H1 (cell line): ENCODE data around the gene INO80. TPM values are rescaled to one million over a fixed set of nuclear protein-coding genes. Genes with fewer than 3 reads are reported as not detected.

Source experiments
- CTCF ChIA-PET: fragments of 300-600 bp; sonication (Branson Sonifier 250); formaldehyde crosslinking; loops from one replicate; lab custom pipeline; 2021; ENCODE audit not compliant: partially characterized antibody; lab: Charles Lee
- POLR2A ChIA-PET: fragments of 300-600 bp; sonication (Branson Sonifier 250); formaldehyde crosslinking; loops from one replicate; lab custom pipeline; 2021; ENCODE audit warnings: inconsistent platforms; ENCODE audit not compliant: partially characterized antibody; lab: Charles Lee
- DNase-seq, 2 experiments: peaks; one replicate each; pipeline versions ENCODE4 v3.0.0 to v3.0.0-alpha.2; 2010 to 2022; ENCODE audit warnings: low spot score in 2 of 2, low read depth in 1 of 2, mixed read lengths in 1 of 2
- FAIRE-seq: peaks from 2 replicates; lab custom pipeline; 2011; peaks lifted over from hg19 to GRCh38; lab: Jason Lieb, UNC
- H2AFZ ChIP-seq: 2 replicates; pipeline ENCODE4 v1.8.1; 2012; ENCODE audit warnings: low read length, inconsistent platforms
- H2AK5ac ChIP-seq: 2 replicates; pipeline ENCODE4 v1.6.1; 2013; ENCODE audit warnings: low read depth, low read length
- H2BK120ac ChIP-seq: replicated peaks from 2 replicates; pipeline ENCODE3; 2013; ENCODE audit warnings: low read depth, low read length, inconsistent platforms
- H2BK12ac ChIP-seq: 2 replicates; pipeline ENCODE4 v1.6.1; 2013; ENCODE audit warnings: low read depth, low read length
- H2BK15ac ChIP-seq: 2 replicates; pipeline ENCODE4 v1.6.1; 2013; ENCODE audit warnings: low read length
- H2BK20ac ChIP-seq: 2 replicates; pipeline ENCODE4 v1.6.1; 2013; ENCODE audit warnings: low read length
- H2BK5ac ChIP-seq: 2 replicates; pipeline ENCODE4 v1.6.1; 2013; ENCODE audit warnings: low read depth, low read length
- H3K14ac ChIP-seq: 2 replicates; pipeline ENCODE4 v1.6.1; 2013; ENCODE audit warnings: inconsistent platforms; ENCODE audit not compliant: insufficient read length
- H3K18ac ChIP-seq: 2 replicates; pipeline ENCODE4 v1.6.1; 2013; ENCODE audit warnings: low read length; ENCODE audit errors: extremely low read depth
- H3K23ac ChIP-seq: 2 replicates; pipeline ENCODE4 v1.6.1; 2013; ENCODE audit warnings: inconsistent platforms; ENCODE audit not compliant: insufficient read length
- H3K23me2 ChIP-seq: 2 replicates; pipeline ENCODE4 v1.6.1; 2013; ENCODE audit warnings: low read depth, low read length
- H3K27ac ChIP-seq: 2 replicates; pipeline ENCODE4 v1.6.1; 2011; ENCODE audit warnings: low read depth, low read length, inconsistent platforms
- H3K27me3 ChIP-seq, 4 experiments: replicated peaks in 1 of 4; 1 replicate in 1 of 4; 2 replicates in 3 of 4; pipeline versions ENCODE4 v1.6.1 to v1.8.1; 2011 to 2013; ENCODE audit warnings: low read length in 3 of 4, mild to moderate bottlenecking in 3 of 4, inconsistent platforms in 2 of 4, mixed read lengths in 2 of 4, moderate library complexity in 1 of 4; ENCODE audit not compliant: control insufficient read depth in 3 of 4, insufficient read depth in 3 of 4; ENCODE audit errors: extremely low read depth in 1 of 4
- H3K36me3 ChIP-seq, 4 experiments: 2 replicates each; pipeline versions ENCODE4 v1.6.1 to v1.8.1; 2011 to 2013; ENCODE audit warnings: mild to moderate bottlenecking in 4 of 4, low read length in 3 of 4, moderate library complexity in 2 of 4, control low read depth in 1 of 4, inconsistent platforms in 1 of 4; ENCODE audit not compliant: insufficient read depth in 4 of 4, control insufficient read depth in 2 of 4
- H3K4ac ChIP-seq: replicated peaks from 2 replicates; pipeline ENCODE3; 2013; ENCODE audit warnings: low read length, low read depth, mixed read lengths, inconsistent platforms; ENCODE audit not compliant: insufficient read length
- H3K4me1 ChIP-seq, 4 experiments: replicated peaks in 1 of 4; 1 replicate in 1 of 4; 2 replicates in 3 of 4; pipeline versions ENCODE4 v1.6.1 to v1.8.1; 2011 to 2013; ENCODE audit warnings: low read length in 3 of 4, inconsistent platforms in 2 of 4, mixed read lengths in 1 of 4; ENCODE audit not compliant: insufficient read depth in 4 of 4, control insufficient read depth in 3 of 4
- H3K4me2 ChIP-seq, 2 experiments: 2 replicates each; pipeline versions ENCODE4 v1.6.1 to v1.8.1; 2011 to 2013; ENCODE audit warnings: low read depth in 2 of 2, low read length in 2 of 2, control low read depth in 1 of 2, inconsistent platforms in 1 of 2, mild to moderate bottlenecking in 1 of 2; ENCODE audit not compliant: insufficient read depth in 1 of 2
- H3K4me3 ChIP-seq, 4 experiments: fragments of 200-600, 300-600 bp in 1 of 4; sonication (generic), shearing (Covaris generic), sonication (Bioruptor Twin) in 1 of 4; 2 replicates each; pipeline versions ENCODE4 v1.5.1 to v1.8.1; 2011 to 2016; ENCODE audit warnings: low read length in 4 of 4, low read depth in 3 of 4, control low read depth in 2 of 4, inconsistent platforms in 2 of 4, mild to moderate bottlenecking in 2 of 4, mixed read lengths in 1 of 4, moderate library complexity in 1 of 4; ENCODE audit not compliant: insufficient read depth in 2 of 4; ENCODE audit errors: extremely low read depth in 1 of 4
- H3K56ac ChIP-seq: replicated peaks from 2 replicates; pipeline ENCODE3; 2013; ENCODE audit warnings: low read depth, mild to moderate bottlenecking, mixed read lengths, low read length, inconsistent platforms; ENCODE audit not compliant: insufficient read length
- H3K79me1 ChIP-seq: 2 replicates; pipeline ENCODE4 v1.6.1; 2013; ENCODE audit warnings: low read depth, low read length, control low read depth
- H3K79me2 ChIP-seq, 2 experiments: 2 replicates each; pipeline versions ENCODE4 v1.6.1 to v1.8.1; 2012 to 2013; ENCODE audit warnings: low read length in 2 of 2, mild to moderate bottlenecking in 2 of 2, inconsistent platforms in 1 of 2; ENCODE audit not compliant: insufficient read depth in 2 of 2, control insufficient read depth in 1 of 2
- H3K9ac ChIP-seq, 4 experiments: replicated peaks in 1 of 4; 1 replicate in 1 of 4; 2 replicates in 3 of 4; pipeline versions ENCODE4 v1.6.1 to v1.8.1; 2011 to 2013; ENCODE audit warnings: low read depth in 3 of 4, low read length in 3 of 4, control low read depth in 2 of 4, mild to moderate bottlenecking in 2 of 4, moderate library complexity in 2 of 4, inconsistent platforms in 1 of 4; ENCODE audit errors: extremely low read depth in 1 of 4
- H3K9me3 ChIP-seq, 2 experiments: 2 replicates each; pipeline versions ENCODE4 v1.6.1 to v1.8.1; 2012 to 2013; ENCODE audit warnings: mild to moderate bottlenecking in 2 of 2, moderate library complexity in 2 of 2, control low read depth in 1 of 2, inconsistent platforms in 1 of 2, low read depth in 1 of 2, low read length in 1 of 2, mixed read lengths in 1 of 2; ENCODE audit not compliant: insufficient read depth in 2 of 2
- H4K20me1 ChIP-seq, 2 experiments: replicated peaks in 1 of 2; 2 replicates each; pipeline versions ENCODE3 to v1.8.1; 2011 to 2013; ENCODE audit warnings: inconsistent platforms in 2 of 2, low read length in 2 of 2, mild to moderate bottlenecking in 1 of 2; ENCODE audit not compliant: insufficient read depth in 2 of 2, control insufficient read depth in 1 of 2
- H4K5ac ChIP-seq: 2 replicates; pipeline ENCODE4 v1.6.1; 2013; ENCODE audit warnings: low read length, low read depth, mixed read lengths, inconsistent platforms; ENCODE audit not compliant: insufficient read length
- H4K8ac ChIP-seq: 2 replicates; pipeline ENCODE4 v1.8.0; 2013; ENCODE audit warnings: mild to moderate bottlenecking, moderate library complexity, low read length, inconsistent platforms; ENCODE audit not compliant: insufficient read depth; ENCODE audit errors: extremely low read depth
- H4K91ac ChIP-seq: replicated peaks from 2 replicates; pipeline ENCODE3; 2013; ENCODE audit warnings: low read length, mixed read lengths, inconsistent platforms; ENCODE audit not compliant: insufficient read length
- EP300 ChIP-seq, 2 experiments: IDR thresholded peaks; 1 replicate in 1 of 2; 2 replicates in 1 of 2; pipeline ENCODE4 v1.6.1; 2011 to 2012; ENCODE audit warnings: low read depth in 2 of 2, low read length in 2 of 2, mild to moderate bottlenecking in 2 of 2, borderline replicate concordance in 1 of 2, inconsistent platforms in 1 of 2, moderate library complexity in 1 of 2
- EZH2 ChIP-seq: fragments of 200-600 bp; sonication (generic); IDR thresholded peaks from 2 replicates; pipeline ENCODE4 v1.7.1; 2012; ENCODE audit warnings: low read depth, mild to moderate bottlenecking, moderate library complexity, low read length, inconsistent platforms; ENCODE audit not compliant: severe bottlenecking
- FOSL1 ChIP-seq: IDR thresholded peaks from 2 replicates; pipeline ENCODE4 v1.6.1; 2011; ENCODE audit warnings: mild to moderate bottlenecking, low read depth, low read length, moderate library complexity; ENCODE audit not compliant: insufficient read depth
- GABPA ChIP-seq: IDR thresholded peaks from 2 replicates; pipeline ENCODE4 v1.6.1; 2011; ENCODE audit warnings: mild to moderate bottlenecking, low read length, moderate library complexity, borderline replicate concordance; ENCODE audit not compliant: insufficient read depth
- NRF1 ChIP-seq: IDR thresholded peaks from 2 replicates; pipeline ENCODE4 v1.6.1; 2011; ENCODE audit warnings: mild to moderate bottlenecking, low read depth, low read length, improper control_type of control experiment
- POLR2A ChIP-seq, 2 experiments: IDR thresholded peaks; 1 replicate in 1 of 2; 2 replicates in 1 of 2; pipeline ENCODE4 v1.6.1; 2011; ENCODE audit warnings: low read depth in 2 of 2, low read length in 2 of 2, mild to moderate bottlenecking in 2 of 2; ENCODE audit errors: control extremely low read depth in 1 of 2
- SP4 ChIP-seq: IDR thresholded peaks from 2 replicates; pipeline ENCODE4 v1.6.1; 2012; ENCODE audit warnings: low read length, inconsistent platforms
- TCF12 ChIP-seq: IDR thresholded peaks from 2 replicates; pipeline ENCODE4 v1.6.1; 2011; ENCODE audit warnings: low read depth, mild to moderate bottlenecking, low read length
- USF2 ChIP-seq: IDR thresholded peaks from 2 replicates; pipeline ENCODE4 v1.6.1; 2011; ENCODE audit warnings: low read length, improper control_type of control experiment
- ZNF274 ChIP-seq: IDR thresholded peaks from 2 replicates; pipeline ENCODE4 v1.7.0; 2012; ENCODE audit warnings: low read length, borderline replicate concordance; ENCODE audit errors: extremely low read depth
- WGBS, 2 experiments: shearing (Covaris generic) in 1 of 2; methylation state at CpG; one replicate each; pipeline versions ENCODE4 v1.1.6 to v1.1.7; 2013 to 2015; ENCODE audit warnings: low lambda C conversion rate in 2 of 2, mixed read lengths in 2 of 2, inconsistent platforms in 1 of 2, low coverage in 1 of 2, missing lambda C conversion rate in 1 of 2; ENCODE audit not compliant: insufficient replicate concordance in 2 of 2, insufficient coverage in 1 of 2, insufficient read length in 1 of 2; ENCODE audit errors: extremely low coverage in 1 of 2, missing lambda C conversion rate in 1 of 2; 5-methylcytosine and 5-hydroxymethylcytosine counted together
- polyA plus RNA-seq, 7 experiments: library from polyadenylated mRNA; depleted of rRNA in 3 of 7; stranded (reverse) in 5 of 7; unstranded in 2 of 7; fragments of >200 nt in 5 of 7; fragments of 200-250 nt in 2 of 7; gene quantifications; 1 replicate in 5 of 7; 2 replicates in 1 of 7; 4 replicates in 1 of 7; pipeline versions ENCODE4 v1.2.1 to v1.2.3, GENCODE V29; 2011 to 2013; ENCODE audit warnings: missing spikeins in 2 of 7, mixed read lengths in 2 of 7
- total RNA-seq: library from RNA; stranded (reverse); fragmentation: NEBNext Ultra II Directional; extraction: Animal tissue kit (Norgen Biotek cat#: 25700); gene quantifications from 2 replicates; pipeline ENCODE4 v1.2.1, GENCODE V29; 2021

Gene INO80
- total and polyA plus RNA-seq, 2 of the 8 experiments (the other 6 are each of a cell fraction or from before 2014, with no cell fraction given) = 4.3 to 24.5 TPM

- WGBS, 2 experiments = 87% methylated on average over 3 of the region's 3 CpGs; no CpG with 5 or more reads in 1 of the 2 experiments
- H4K91ac ChIP-seq = no peak overlapping the region
- FAIRE-seq = no peak
- no peak for DNase-seq
- no peak overlapping the region for H2BK120ac ChIP-seq
- H2AK5ac ChIP-seq = no peak overlapping the region
- no peak overlapping the region for H2BK12ac ChIP-seq
- H3K4ac ChIP-seq = no peak overlapping the region
- H2BK20ac ChIP-seq = no peak overlapping the region
- H3K9ac ChIP-seq = no peak overlapping the region
- no peak overlapping the region for H3K4me2 ChIP-seq
- H4K8ac ChIP-seq = no peak overlapping the region
- no peaks in the 10 kb centered on the region for H3K4me1 ChIP-seq
- H3K23me2 ChIP-seq = no peaks in the 10 kb centered on the region
- no peak overlapping the region for H4K5ac ChIP-seq
- no peak overlapping the region for H3K14ac ChIP-seq
- no peak overlapping the region for H2AFZ ChIP-seq
- no peak overlapping the region for H2BK5ac ChIP-seq
- no peak overlapping the region for H3K56ac ChIP-seq
- H3K36me3 ChIP-seq = peaks cover 15 to 26% (median 21%) of the 10 kb centered on the region in 4 experiments
- H3K18ac ChIP-seq = no peak overlapping the region
- no peaks in the 10 kb centered on the region for H3K79me2 ChIP-seq
- H3K23ac ChIP-seq = no peak overlapping the region
- POLR2A ChIA-PET = interaction anchor here (1.0 to 2.5 kb wide), 5 partner anchors 12 to 122 kb away, joined by 3 to 8 read pairs (median 3); partner anchors contain the start of gene CHAC1
- no peaks in the 10 kb centered on the region for H3K9me3 ChIP-seq
- peaks cover 0 to 2% of the 10 kb centered on the region in 2 experiments for H4K20me1 ChIP-seq
- TF ChIP-seq EZH2 (no peak), ZNF274 (no peak), NRF1 (no peak), USF2 (no peak), FOSL1 (no peak), TCF12 (no peak), GABPA (no peak), SP4 (no peak), POLR2A (IDR thresholded peaks at IDR 0.05; ENCODE audit: control extremely low read depth in 1 of 2, low read depth in 2 of 2, low read length in 2 of 2) (no peak), EP300 (IDR thresholded peaks at IDR 0.05; ENCODE audit: borderline replicate concordance in 1 of 2, low read depth in 2 of 2, low read length in 2 of 2) (no peak)
- no peaks in the 10 kb centered on the region for H3K79me1 ChIP-seq
- H3K27ac ChIP-seq = no peak overlapping the region
- H3K4me3 ChIP-seq = no peak overlapping the region
- CTCF ChIA-PET = interaction anchor here (0.9 to 7.4 kb wide), 8 partner anchors 9 to 97 kb away, joined by 3 to 36 read pairs (median 4); partner anchors contain the start of gene VPS18
- no peak overlapping the region for H2BK15ac ChIP-seq
- H3K27me3 ChIP-seq = no peaks in the 10 kb centered on the region
These were observed 124.7 kb downstream of the INO80 start for GRCh38 chr15:40991355-40991754.
